Fibroblast of upper back skin (primary cell): ENCODE data around the gene DUSP5.

Source experiments
- DNase-seq: peaks from one replicate; pipeline ENCODE4 v3.0.0-alpha.2; 2013

Gene DUSP5

DNA sequence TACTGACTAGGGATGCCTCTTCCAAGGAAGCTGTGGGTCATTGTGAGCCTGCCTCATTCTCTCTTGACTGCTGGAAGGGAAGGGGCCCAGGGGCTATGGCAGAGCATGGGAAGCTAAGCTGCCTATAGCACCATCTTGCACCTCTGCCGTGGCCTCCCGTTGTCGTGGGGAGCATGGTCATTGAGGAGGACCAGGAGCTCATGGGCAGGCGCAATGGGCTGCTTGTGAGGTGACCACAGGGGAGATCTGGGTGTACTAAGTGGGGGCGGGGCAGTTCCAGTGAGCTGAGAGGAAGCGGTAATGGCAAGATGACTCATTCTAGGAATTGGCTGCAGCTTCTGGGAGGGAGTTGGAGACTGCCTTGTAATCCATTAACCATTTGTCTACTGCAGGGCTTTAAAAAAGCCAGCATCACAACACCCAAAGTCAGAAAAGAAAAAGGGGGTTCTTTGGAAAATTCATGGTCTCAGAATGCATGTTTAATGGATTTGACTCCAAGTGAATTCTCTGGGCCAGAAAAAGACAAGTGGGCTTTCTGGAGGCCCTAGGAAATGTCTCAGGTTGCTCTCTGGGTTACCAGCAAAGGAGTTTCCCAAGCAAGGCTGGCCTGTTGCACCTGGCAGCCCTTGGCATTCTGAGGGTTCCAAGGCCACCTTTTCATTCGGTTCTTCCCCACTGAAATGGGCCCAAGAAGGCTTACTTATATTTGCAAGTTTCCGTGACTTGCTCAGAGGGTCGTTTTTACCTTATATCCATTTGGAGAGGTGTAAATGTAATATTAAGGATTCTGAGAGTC, 3.6 kb downstream of the DUSP5 start:
- peak; percentile 95 for DNase-seq

DNA sequence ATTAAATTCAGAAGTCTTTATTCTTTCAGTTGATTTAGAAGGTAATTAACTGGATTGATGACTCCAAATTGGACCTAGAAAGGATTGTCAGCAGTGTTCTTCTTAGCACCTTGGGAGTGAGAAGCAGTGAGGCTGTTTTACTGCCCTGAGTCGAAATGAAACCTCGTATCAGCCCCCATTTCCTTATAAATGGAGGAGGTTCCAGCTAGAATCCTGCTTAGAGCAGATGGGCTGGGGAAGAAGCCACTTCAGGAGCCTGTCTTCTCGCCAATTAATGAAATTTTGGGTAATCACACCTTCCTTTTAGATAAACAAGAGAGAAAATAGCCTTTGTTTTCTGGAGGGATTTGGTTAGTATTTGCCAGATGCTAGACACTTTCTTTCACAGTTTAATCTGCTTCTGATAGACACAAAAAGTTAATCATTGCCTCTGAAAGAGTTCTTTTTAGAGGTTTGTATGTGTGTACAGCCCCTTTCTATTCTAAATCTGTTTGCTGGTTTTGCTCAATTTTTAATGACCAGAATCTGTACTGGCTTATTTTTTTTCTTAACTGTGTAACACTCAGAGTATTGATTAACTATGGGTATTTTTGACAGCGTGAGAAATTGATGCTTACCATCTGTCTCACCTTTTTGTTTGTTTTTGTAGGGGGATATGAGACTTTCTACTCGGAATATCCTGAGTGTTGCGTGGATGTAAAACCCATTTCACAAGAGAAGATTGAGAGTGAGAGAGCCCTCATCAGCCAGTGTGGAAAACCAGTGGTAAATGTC, 4.6 kb downstream of the DUSP5 start:
- no peak for DNase-seq

DNA sequence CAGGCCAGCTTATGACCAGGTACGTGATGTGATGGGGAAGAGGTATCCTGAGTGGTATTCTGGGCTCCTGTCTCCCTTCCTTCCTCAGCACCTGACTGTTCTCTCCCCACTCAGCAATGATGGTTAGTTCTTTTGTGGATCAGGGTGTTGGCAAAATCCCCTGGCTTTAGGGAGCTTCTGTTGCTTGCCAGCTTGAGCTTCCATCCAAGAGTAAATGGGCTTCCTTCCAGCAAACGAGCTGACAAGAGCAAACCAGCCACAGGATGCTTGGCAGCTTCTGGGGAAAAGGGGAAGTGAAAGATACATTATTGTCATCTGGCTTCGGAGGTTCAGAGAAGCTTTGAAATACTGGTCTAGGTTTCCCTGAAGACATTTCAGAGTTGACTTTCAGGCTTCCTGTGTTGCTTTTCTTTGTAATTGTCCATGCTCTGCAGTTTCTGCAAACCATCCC, 5.2 kb downstream of the DUSP5 start:
- DNase-seq: peak; percentile 87

DNA sequence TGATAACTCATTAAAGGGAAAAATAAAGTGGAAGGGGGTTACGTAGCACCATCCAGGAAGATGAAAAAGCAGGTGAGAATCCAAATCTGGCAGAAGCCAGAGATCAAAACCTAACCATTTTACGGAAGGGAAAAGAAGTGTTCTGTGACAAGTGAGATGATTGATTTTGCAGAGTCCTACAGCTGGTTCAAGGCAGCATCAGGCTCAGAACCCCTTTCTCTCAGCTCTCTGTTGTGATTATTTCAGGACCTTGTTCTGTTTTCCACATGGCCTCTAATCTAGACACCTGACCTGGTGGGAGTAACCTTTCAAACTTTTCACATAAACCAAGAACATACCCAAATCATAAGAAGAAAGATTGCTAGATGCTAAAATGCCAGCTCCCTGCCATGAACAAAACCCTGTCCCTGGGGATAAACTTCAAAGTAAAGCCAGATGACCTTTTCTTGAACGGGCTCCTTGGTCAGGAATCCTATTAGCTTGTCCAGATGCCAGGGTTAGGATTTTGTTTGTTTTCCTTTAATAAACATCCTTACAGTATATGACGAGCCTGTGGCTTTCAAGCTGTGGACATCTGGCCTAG, 5.9 kb downstream of the DUSP5 start:
- DNase-seq: no peak

DNA sequence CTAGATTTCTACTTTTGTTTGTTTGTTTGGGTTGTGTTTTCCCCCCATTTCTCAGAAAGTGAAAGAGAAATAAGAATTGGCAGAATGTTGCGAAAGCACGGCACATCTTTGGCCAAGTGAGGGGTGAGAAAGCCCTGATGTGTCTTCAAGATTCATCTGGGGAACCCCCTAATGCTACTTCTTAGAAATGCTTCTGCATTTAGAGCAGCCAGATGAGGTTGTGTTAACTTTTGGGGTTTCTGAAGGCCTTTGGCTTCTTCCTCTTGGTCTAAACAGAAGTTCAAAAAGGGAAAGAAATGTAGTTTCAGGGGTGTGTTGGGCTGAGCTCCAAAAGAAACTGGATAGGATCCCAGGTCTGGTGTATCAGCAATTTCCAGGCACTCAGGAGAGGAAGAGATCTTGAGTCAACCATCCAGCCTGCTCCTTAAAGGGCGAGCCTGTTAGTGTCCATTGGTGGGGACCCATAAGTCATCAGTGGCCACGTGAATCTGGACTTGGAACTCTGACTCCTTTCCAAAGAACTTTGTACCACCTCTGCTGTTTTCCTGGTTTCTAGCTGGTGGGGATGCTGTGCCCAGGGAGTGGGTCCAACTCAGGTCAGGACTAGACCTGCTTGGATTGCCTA, 6.5 kb downstream of the DUSP5 start:
- peak; percentile 69 for DNase-seq

DNA sequence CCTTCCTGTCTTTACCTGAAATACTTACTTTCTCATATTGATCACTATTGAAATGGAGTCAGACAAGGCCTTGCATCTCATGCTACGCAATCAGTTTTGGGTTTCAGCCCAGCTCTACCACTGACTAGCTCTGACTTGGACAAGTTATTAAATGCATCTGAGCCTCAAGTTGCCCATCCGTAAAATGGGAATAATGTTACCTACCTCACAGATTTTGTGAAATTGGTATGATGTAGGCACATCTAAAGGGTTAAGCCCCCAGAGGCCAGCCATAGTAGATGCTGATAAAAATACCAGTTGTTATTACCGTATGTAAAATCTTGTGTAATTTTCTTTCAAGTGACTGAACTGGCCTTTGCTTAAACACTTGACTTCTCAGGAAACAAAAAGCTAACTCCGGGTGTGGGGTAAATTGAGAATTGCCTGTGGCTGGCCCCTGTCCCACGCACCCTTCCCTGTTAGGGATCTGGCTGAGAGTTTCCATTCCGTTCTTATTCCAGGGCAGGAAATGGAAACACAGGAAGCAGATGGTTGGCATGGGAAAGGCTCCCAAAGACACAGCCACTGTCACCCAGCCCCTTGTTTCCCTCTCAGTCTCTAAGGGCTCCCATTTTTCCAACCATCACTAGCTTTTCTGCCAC, 7.5 kb downstream of the DUSP5 start:
- no peak for DNase-seq

DNA sequence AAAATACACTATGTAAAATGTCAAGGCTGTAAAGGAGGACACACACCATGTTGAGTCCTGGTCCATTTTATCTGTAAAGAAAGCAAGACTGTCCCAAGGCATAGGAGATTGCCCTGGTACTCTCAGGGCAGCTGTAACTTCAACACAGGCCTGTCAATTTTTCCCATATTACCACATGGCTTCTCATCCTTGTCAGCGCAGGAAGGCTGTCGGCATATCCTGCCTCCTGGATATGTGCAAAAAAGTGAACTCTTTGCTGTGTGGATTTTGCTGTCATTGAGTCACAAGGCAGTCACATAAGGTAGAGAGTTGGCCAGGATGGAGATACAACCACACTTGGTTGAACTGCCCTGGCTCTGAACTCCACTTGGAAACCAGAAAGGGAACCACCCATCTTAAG, 8.7 kb downstream of the DUSP5 start:
- DNase-seq: no peak

DNA sequence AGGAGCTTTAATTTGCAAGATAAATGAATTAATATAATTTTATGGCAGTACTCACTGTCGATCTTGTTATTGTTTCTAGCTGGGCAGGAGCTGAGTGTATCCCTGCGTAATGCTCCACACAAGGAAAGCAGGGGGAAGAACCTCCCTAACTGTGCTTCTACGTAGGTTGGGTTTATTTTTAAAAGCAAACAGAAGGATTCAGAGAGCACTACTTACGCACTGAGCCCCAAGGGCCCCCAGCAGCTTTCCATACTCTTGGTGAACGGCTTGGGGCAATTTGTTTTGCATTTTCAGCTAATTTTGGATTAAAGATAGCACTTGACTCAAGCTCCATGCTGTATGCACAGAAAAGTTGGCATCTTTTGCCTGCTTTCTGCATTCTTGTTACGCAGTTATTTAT, 9.6 kb downstream of the DUSP5 start:
- DNase-seq: no peak

DNA sequence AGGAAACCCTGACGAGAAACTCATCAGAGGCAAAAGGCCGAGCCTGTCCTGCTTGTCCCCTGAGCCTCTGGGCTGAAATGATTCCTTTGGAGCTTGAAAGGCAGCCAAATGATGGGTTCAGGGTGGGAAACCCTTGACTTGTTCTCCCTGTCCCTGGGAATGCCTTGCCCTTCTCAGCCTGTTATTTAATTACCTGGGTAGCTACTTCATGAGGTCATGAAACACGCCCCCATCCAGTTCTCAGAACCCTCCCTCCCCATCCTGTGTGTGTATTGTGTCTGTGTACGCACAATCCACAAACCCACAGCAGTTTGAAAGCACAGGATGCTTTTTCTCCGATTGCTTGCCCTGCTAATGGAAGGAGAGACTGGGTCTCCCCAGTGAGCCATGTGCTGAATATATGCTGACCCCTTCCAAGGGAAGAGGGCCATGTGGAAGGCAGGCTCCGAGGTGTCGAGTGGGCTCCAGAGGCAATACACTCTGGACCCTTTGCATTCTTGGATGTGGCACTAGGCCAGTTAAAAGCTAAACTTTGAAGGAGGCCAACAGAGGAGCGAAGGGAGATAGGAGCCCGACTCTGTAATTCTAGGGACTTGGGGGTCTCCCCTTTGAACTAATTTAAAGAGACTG, 10.6 kb downstream of the DUSP5 start:
- DNase-seq: no peak

DNA sequence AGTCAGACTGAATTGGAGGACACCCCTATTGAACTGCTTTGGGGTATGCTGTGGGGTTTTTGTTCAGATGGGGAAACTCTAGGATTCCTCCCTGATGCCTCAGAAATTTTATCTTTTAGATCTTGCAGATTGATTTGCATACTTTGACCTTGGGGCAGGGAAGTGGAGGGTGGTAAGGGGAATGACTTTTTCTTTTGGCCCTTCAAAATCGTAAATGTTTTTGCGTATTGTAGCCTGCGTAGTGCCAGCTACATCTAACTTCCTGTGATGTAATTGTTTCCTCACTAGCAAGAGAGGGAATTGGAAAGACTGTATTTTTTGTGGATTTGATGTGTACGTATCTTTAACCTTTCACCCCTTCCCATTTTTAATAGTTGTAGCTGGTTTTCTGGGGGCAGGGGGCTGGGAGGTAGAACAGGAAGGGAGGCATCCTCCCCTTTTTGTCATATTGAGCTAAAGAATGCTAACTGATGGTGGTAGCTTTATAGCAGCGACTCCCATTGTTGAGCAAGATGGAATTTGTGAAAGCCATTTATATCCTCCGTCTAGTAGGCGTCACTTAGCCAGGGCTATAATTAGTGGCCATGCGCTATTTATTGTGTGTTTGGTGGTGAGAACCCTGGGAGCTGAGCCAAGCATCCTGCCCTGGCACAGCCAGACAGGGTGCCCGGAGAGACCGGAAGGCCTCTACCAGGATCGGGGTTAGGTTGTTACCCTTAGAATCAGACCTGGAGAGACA, 11.3 kb downstream of the DUSP5 start:
- no peak for DNase-seq

DNA sequence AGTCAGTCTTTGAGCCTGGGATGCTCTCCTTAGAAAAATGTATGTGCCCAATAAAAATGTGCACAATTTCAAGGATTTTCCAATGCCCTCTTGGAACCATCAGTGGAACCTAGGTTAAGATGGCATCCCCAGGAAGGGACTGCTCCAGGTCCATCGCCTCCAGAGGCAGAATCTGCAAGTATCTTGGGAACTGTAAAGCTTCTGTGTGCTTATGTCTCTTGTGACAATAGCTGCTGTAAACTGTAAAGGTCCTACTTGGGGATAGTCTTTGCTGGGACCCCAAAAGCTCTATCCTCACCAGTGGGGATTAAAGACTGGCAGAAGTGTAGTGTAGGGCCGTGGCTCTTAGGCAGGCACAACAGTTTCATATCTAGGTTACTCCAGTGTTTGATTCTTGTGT, 11.9 kb downstream of the DUSP5 start:
- no peak for DNase-seq

DNA sequence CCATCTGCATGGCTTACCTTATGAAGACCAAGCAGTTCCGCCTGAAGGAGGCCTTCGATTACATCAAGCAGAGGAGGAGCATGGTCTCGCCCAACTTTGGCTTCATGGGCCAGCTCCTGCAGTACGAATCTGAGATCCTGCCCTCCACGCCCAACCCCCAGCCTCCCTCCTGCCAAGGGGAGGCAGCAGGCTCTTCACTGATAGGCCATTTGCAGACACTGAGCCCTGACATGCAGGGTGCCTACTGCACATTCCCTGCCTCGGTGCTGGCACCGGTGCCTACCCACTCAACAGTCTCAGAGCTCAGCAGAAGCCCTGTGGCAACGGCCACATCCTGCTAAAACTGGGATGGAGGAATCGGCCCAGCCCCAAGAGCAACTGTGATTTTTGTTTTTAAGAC, 12.4 kb downstream of the DUSP5 start:
- DNase-seq: no peak

DNA sequence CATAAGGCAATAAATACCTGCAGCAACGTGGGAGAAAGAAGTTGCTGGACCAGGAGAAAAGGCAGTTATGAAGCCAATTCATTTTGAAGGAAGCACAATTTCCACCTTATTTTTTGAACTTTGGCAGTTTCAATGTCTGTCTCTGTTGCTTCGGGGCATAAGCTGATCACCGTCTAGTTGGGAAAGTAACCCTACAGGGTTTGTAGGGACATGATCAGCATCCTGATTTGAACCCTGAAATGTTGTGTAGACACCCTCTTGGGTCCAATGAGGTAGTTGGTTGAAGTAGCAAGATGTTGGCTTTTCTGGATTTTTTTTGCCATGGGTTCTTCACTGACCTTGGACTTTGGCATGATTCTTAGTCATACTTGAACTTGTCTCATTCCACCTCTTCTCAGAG, 13.0 kb downstream of the DUSP5 start:
- no peak for DNase-seq

DNA sequence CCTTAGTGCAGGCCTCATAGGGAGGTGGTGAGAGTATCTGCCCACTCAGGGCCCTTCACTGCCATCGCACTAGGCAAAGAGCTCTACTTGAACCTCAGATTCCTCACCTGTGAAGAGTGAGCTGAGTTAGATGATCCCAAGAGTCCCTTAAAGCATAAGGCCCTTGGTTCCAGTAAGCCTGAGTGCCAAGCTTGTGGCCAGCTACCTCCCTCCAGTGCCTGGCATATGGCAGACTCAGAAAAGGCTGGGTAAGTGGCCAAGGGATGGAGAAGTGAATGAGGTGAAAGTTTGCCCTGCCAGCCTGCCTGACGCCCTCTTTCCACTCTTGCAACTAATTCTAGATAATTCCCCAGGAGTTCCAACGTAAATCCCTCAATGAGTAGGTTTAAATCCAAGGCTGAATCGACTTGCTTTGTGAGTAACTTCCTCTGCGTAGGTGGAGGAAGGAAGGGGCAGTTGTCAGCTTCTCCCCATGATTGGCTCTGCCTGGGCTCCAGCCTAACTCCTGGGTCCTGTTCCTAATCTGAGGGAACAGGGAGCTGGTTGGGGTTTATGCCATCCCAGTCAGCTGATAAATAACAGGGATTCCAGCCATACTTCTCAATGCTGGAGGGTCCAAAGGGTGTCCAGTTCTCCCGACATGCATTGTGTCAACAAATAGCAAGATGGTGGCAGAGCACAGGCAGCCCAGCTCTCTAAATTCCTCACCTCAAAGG, 14.2 kb downstream of the DUSP5 start:
- no peak for DNase-seq

DNA sequence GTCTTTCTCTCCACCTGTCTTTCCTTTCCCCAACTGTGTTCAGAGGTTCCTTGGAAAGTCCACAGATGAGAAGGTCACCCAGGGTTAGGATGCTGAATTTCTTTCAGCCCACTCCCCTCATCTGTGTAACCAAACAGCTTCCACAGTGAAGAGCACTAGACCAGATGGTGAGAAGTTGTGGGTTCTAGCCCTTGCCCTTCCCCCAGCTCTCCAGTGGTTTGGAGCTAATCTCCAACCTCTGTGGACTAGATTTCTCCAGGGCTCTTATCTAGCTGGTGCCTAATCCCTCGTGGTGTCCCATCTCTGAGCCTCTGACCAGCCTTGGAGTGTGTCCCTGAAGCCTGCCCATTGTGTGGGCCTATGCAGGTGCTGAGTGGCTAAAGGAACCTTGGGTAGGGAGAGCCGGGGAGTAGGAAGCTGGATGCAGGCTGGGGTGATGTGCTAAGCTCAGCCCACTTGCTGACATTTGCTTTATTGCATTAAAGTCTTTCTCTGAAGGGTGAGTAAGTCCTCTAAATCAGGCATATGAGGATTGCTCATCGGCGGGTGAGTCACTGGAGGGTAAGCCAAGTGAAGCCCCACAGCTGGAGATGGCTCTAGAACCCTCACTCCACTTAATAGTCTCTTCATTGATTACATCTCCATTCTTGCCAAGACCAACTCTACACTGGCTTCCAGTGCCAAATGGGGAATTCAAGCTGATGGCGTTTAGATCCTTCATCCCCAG, 14.9 kb downstream of the DUSP5 start:
- DNase-seq: peak; percentile 91

DNA sequence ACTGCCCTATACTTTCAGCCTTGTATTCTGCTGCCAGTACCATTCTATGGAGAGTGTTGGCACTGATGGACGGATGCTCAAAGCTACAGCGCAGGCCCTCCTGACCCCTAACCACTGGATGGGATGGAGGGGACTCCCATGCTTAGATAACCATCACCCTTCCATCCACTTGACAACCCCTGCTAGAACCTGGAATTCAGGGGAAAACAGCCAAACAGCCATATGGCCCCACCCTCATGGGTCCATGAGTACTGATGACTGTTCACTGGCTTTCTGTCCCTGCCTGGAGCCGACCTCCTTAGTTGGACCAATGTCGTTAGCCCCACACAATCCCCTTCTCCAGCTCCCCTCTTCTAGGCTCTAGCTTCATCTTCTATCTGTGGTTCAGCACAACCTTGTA, 16.2 kb downstream of the DUSP5 start:
- DNase-seq: no peak

DNA sequence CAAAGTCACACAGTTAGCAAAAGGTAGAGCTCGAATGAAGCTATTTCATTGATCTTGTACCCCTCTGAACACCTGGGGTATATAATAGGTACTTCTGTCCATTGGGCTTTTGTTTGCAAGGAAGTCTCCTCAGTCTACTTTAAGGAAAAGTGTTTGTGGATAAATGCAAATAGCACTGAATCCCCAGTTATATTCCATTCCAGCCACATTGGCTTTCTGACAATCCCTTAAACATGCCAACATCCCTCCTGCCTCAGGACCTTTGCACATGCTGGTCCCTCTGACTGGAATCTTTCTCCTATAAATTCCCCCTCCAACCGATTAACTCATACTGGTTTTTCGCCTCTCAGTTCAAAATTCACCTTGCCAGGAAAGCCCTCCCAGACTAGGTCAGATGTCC, 17.1 kb downstream of the DUSP5 start:
- no peak for DNase-seq

DNA sequence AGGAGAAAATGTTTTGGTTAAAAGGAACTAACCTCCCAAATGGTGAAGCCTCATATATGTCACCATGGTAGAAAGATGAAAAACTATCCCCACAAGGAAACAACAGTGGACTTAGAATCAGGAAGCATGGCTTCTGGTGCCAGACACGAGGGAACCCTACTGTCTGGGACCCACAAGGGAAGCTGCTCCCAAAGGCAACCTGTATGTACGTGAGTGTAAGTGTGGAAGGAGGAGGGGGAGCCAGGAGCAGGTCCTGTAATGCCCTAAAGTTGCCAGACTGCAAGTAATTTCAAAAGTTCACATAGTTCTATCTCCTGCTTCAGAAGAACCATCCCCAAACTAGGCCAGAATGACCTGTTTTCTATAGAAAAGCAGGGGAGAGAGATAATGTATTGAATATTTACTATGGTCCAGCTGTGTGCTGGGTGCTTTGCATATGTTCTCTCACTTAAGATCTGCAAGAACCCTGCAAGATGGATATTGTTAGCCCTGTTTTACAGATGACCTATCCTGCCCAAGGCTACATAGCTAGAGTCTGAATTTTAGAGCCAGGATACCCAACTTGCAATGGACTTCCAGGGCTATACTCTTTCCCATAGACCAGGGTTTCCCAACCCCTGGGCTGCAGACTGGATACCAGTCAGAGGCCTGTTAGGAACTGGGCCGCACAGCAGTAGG, 19.2 kb downstream of the DUSP5 start:
- DNase-seq: no peak

DNA sequence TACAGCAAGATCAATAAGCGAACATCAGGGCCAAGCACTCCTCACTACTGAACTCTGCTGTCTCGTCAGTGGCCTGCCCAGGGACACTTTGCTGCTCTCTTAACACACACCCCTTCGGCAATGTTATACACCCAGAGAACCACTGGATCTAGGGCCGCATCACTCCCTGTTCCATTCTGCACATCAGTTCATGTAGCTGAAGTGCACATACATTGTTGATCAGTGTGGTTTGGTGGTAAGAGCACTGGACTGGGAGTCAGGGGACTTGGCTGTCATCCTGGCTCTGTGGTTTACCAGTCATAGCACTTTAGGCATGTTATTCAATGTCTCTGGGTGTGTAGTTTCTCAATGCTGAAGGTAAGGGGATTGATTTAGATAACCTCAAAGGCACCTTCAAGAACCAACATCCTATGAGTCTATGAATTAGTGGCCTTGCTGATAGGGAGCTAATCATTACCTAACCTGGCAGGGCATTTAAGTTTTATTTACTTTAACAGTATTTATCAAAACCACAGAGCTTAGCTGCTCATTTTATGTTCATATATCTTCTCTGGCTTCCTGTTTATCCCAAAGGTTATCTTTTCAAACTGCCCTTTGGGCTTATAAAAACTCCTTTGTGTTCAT, 24.8 kb downstream of the DUSP5 start:
- DNase-seq: peak; percentile 54
